Myocyte (in vitro differentiated cells): ENCODE results near the gene RASL12. TPM values are rescaled to one million over a fixed set of nuclear protein-coding genes. Genes with fewer than 3 reads are reported as not detected.
"Not testable (repeated sequence)": the region's sequence is repeated elsewhere in the genome, so short reads cannot be mapped to it uniquely, and the experiment has no call there.

Source experiments
- DNase-seq: peaks from one replicate; pipeline ENCODE4 v3.0.0-alpha.2; 2012; ENCODE audit warnings: low read depth
- total RNA-seq: library from RNA; depleted of rRNA; stranded (reverse); fragments of >200 nt; gene quantifications from 2 replicates; pipeline ENCODE4 v1.2.3, GENCODE V29; 2014

RASL12 gene
- total RNA-seq, 1 donor from 2014 or later, result 0.94 TPM

DNA sequence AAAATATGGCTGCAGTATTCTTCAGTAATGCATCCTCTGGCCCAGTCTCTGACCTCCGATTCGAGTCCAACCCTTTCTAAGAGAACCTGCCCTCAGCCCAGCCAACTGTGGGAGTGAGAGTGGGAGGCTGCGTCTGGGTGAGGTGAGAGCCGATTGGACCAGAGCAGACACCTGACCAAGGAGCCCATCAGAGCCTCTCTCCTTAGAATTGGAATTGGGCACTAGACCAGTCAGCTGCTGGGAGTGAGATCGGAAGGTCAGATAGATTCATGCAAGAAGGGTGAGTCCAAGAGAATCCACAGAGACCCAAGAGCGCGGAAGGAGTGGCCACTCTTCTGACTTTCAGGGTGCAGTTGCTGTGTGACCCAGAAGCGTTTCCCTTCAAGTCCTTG is 10.2 kb downstream of the RASL12 start:
- DNase-seq, result no peak

GRCh38 chr15:65056868-65057548 is 10.8 kb downstream of the RASL12 start:
- peak; percentile 59 for DNase-seq

- DNase-seq, result no peak
Observed at GRCh38 chr15:65056106-65056505, 11.7 kb downstream of the RASL12 start.

DNA sequence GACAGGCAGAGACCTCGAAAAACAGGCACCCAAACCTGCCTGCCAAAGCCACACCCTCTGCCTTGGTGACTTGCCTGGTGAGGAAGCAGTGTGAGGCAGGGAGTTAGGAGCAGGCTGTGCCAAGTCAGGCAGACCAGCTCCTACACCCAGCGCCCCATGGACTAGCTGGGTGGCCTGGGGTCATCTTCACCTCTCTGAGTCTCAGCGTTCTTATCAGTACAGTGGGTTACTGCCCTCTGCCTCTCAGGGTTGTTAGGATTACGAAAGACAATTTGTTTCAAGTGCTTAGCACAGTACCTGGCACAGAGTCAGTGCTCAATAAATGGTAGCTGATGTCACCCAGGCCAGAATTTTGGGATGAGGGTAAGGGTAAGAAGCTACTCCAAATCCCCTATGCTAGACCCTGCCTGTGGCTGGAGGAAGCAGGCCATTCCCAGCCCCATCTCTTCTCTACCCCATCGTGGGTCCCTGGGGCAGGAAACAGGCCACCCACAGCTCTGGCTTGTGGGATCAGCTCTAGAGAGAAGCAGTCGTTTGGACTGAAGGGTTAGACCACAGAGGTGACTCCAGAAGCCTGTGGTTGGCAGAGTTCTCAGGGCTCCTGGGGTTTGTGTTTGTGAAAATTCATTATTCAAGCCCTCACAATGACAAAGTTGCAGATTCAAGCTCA is 12.5 kb downstream of the RASL12 start:
- peak; percentile 52 for DNase-seq

GRCh38 chr15:65054333-65055200 is 13.2 kb downstream of the RASL12 start:
- peak; percentile 82 for DNase-seq

- no peak for DNase-seq
Observed at GRCh38 chr15:65052956-65053355, 14.8 kb downstream of the RASL12 start.

- peak; percentile 26 for DNase-seq
Observed at GRCh38 chr15:65051266-65051665, 16.5 kb downstream of the RASL12 start.

GRCh38 chr15:65050270-65050669 is 17.5 kb downstream of the RASL12 start:
- DNase-seq, result no peak

- peak; percentile 96 for DNase-seq
Observed at GRCh38 chr15:65049418-65049840, 18.4 kb downstream of the RASL12 start.

DNA sequence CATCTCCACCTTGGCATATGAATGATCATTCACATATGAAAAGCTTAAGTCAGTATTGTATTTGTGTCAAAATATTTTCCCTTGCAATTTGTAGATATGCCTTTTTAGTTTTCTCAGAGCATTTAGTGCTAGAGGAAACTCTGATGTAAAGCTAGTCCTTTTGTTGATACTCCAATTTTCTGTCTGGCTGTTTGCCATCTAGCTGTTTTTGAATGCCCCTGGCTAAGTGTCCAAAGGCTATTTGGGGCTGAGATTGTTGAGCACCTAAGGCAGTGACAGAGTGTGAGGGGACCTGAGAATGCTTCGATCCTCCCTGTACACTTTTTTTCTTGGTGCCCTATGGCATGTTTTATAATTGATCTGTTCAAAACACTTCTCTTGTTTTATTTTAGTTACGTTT is 19.6 kb downstream of the RASL12 start:
- no peak for DNase-seq

DNA sequence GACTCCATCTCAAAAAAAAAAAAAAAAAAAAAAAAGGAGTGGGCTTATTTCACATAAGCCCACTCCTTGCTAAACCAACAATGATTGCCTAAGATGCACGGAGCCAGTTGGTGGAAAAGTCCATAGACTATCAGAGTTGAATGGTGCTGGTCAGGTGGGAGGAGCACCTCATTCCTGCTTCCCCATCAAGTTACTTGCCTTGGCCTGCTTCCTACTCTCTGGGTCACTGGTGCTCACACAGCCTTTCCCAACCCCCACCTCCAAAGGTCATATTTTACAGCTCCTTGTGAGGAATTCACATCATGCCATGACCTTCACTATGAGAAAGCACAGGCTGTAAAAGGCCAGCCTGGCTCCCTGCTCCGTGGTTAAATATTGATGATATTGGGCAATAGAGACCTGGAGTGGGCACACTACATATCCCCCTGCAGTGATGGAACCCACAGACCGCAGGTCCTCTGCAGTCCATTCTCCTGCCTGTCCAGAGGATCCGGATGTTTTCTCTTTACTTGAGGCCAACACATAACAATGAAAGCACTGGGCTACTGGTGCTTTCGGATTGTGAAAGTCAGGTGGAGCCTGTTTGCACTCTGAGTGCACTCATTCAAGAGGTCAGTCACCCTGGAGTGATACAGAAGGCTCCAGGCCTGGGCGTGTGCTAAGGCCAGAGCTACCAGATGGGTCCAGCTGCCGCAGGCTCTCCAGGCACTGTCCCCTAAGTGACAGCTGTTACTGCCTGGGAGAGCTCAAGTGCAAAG is 22.9 kb downstream of the RASL12 start, which contains the start of gene SLC51B:
Gene SLC51B (plus strand): TSS at position 664 of the 758 bp plus-strand sequence. CDS start 4,618 bp downstream, outside the sequence.
- DNase-seq, result peak; percentile 86

DNA sequence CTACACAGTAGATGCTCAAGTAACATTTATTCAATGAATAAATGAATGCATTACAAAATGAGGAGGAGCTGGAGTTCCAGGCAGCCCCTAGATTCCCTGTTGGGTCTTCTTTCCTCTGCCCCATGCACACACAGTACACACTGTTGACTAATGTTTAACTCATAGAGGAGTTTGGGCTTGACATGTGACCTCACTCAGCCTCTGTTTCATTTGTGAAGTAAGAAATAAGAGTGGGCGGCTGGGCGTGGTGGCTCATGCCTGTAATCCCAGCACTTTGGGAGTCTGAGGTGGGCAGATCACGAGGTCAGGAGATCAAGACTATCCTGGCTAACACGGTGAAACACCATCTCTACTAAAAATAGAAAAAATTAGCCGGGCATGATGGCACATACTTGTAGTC is 23.6 kb downstream of the RASL12 start:
- DNase-seq, result not testable (repeated sequence)

GRCh38 chr15:65042776-65043327 is 24.9 kb downstream of the RASL12 start:
- no peak for DNase-seq

DNA sequence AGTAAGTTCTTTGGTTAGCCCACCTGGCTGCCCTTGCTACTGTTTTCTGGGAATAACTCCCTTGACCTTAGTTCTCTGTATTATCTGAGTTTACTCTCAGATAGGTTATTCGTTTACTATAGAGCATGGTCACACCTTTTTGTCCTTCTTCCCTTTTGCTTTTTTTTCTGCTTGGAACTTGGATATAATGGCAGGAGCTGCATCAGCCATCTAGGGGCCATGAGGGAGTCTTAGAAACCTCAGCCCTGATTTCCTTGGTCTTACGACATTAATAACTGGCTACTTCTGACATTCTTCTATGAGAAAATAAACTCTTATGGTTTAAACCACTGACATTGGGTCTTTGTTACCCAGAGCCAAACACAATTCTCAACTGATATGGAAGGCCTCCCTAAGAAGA is 26.0 kb downstream of the RASL12 start:
- DNase-seq, result no peak

DNA sequence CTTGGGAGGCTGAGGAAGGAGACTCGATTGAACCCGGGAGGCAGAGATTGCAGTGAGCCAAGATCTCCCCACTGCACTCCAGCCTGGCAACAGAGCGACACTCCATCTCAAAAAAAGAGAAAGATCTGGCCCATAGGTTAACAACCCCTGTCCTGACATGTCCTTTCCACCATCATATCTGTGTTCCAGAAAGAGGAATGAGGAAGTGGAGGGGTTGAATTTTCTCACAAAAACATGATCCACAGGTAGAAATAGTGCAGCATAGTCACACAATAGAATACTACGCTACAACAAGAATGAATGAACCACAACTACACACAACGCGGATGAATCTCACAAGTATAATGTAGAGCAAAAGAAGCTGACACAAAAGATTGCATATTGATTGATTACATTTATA is 27.3 kb downstream of the RASL12 start:
- no peak for DNase-seq

- DNase-seq, result no peak
Observed at GRCh38 chr15:65038836-65039235, 29.0 kb downstream of the RASL12 start.

DNA sequence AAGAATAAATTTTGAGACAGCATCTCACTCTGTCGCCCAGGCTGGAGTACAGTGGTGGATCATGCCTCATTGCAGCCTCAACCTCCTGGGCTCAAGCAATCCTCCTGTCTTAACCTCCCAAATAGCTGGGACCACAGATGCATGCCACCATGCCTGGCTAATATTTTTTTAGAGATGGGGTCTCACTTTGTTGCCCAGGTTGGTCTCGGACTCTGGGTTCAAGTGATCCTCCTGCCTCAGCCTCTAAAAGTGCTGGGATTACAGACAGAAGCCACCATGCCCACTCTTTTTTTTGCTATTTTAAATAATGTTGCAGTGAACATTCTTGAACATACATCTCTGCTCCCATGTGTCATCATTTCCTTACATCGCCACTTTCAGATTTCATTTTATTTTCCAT is 29.4 kb downstream of the RASL12 start:
- no peak for DNase-seq

DNA sequence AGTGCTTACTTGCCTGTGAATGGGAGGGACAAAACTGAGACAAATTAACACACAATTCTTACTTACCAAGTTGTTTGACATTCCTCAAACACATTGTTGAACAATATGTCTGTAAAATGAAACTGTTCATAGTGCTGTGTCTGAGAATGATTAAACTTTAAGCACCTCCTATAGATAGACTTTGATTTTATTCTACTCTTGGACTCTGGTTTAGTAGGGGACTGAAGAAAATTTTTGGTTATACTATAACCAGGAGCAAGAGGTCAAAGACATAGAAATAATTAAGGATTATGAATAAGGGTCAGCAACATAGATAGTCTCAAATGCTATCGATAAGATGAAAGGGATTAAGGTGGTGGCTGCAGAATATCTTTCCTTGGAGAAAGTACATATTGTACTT is 30.5 kb downstream of the RASL12 start:
- DNase-seq, result no peak

GRCh38 chr15:65034719-65035118 is 33.1 kb downstream of the RASL12 start:
- no peak for DNase-seq

DNA sequence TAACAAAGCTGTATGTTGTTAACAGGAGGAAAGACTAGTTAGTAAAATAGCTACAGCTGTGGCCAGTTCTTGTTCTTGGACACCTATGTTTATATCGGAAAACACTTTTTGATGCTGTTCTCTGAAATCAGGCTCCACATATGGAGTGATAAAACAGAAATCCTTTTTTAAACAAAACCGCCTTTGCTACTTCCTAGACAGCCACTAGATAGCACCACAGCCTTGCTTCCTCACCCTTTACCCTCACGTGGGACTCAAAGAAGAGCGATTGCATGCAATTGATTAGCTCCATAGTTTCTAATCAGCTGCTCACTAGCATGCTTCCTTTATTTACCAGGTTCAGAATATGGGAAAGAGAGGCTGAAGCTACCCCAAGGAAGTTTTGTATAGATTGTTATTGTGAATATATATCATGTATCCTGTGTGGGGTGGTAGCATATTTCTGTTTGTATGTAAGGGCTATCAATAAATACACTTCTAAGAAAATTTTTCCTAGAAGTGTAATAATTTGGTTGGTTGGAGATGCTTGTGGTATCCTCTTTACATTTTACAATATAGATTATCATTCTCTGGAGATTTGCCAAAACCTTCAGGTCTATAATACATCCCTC is 34.0 kb downstream of the RASL12 start:
- peak; percentile 49 for DNase-seq
